Glutamatergic neuron (in vitro differentiated cells): ENCODE measurements around the gene ZNF440. TPM values are rescaled to one million over a fixed set of nuclear protein-coding genes. Genes with fewer than 3 reads are reported as not detected.
A peak's percentile ranks its signal among the peaks of the same experiment; 100 is the strongest.
"Not testable (repeated sequence)": the region's sequence is repeated elsewhere in the genome, so short reads cannot be mapped to it uniquely, and the experiment has no call there.

Experiments used
- DNase-seq: peaks from one replicate; pipeline ENCODE4 v3.0.0; 2022
- H3K27ac Mint-ChIP-seq: one replicate; pipeline ENCODE4 v1.8.0; 2020; ENCODE audit warnings: mild to moderate bottlenecking, mixed read lengths, inconsistent platforms; ENCODE audit not compliant: unreplicated experiment
- H3K27me3 Mint-ChIP-seq: one replicate; pipeline ENCODE4 v1.8.0; 2020; ENCODE audit warnings: mild to moderate bottlenecking, moderate library complexity, mixed read lengths, inconsistent platforms; ENCODE audit not compliant: unreplicated experiment
- H3K36me3 Mint-ChIP-seq: one replicate; pipeline ENCODE4 v1.8.0; 2020; ENCODE audit warnings: mild to moderate bottlenecking, mixed read lengths, inconsistent platforms; ENCODE audit not compliant: unreplicated experiment
- H3K4me1 Mint-ChIP-seq: one replicate; pipeline ENCODE4 v1.8.0; 2020; ENCODE audit warnings: mild to moderate bottlenecking, low read depth, mixed read lengths, inconsistent platforms; ENCODE audit not compliant: unreplicated experiment
- H3K4me3 Mint-ChIP-seq: one replicate; pipeline ENCODE4 v1.8.0; 2020; ENCODE audit warnings: mild to moderate bottlenecking, mixed read lengths, inconsistent platforms; ENCODE audit not compliant: unreplicated experiment
- H3K9me3 Mint-ChIP-seq: one replicate; pipeline ENCODE4 v1.8.0; 2020; ENCODE audit warnings: mild to moderate bottlenecking, moderate library complexity, mixed read lengths, inconsistent platforms; ENCODE audit not compliant: unreplicated experiment
- total RNA-seq: library from RNA; stranded (reverse); fragmentation: NEBNext Ultra II Directional; extraction: Animal tissue kit (Norgen Biotek cat#: 25700); gene quantifications from one replicate; pipeline ENCODE4 v1.2.1, GENCODE V29; 2021; ENCODE audit not compliant: unreplicated experiment
- TF ChIP-seq, protein P1 (sequence below): fragments of 200-600 bp; sonication (generic); IDR thresholded peaks from one replicate; pipeline ENCODE4 v1.5.0; 2021; ENCODE audit not compliant: partially characterized antibody, unreplicated experiment

The ZNF440 gene
- total RNA-seq, 1 donor from 2014 or later, result 20.3 TPM

DNA sequence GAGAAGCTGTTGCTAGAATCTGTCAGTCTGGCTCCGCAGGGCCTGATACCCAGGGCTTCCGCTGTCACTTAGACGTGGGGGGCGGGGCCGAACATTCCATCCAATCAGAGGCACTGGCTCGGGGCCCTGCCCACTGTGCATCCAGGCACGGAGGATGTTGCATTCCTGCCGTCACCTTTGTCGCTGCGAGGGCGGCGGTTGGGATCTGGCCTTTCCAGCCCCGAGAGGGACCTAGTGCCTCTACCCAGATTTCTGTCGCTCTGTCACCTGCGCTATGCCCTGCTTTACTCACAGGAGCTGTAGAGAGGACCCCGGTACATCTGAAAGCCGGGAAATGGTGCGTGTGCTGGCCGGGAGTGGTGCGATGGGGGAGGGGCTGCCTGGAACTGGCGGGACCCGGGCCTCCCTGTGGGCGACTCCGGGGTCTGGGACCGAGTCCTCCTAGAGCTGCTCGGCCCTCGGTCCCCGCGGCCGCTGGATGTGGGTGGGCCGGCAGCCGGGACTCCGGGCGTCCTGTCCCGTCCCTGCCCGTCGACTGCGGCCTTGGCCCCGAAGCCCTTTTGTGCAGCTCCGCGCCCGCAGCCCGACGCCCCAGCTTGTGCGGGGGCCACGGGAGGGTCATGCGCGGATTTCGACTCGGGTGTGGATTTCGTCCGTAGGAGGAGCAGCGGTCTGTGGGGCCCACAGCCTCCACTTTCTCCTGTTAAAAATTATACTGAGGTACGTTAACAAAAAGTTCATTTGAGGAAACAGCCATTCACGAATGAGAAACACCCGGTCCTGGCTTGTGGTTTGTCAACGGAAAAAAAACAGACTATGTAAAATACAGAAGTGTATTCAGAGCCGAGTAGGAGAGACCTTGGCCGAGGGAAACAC lies 34.8 kb downstream of the ZNF440 start, which contains the start of gene ZNF439:
Gene ZNF439 (plus strand): TSS at position 133 of the 876 bp plus-strand sequence. CDS start 142 bp downstream, at position 275.
- peak; percentile 90 for DNase-seq
- peaks cover 3% of the 10 kb centered on the region for H3K9me3 Mint-ChIP-seq
- peaks cover 6% of the 10 kb centered on the region for H3K27me3 Mint-ChIP-seq
- H3K36me3 Mint-ChIP-seq, result peaks cover 19% of the 10 kb centered on the region
- H3K27ac Mint-ChIP-seq, result peak within 1 kb of the TSS; percentile 90
- H3K4me3 Mint-ChIP-seq, result peak within 1 kb of the TSS; percentile 89
- peaks cover 3% of the 10 kb centered on the region for H3K4me1 Mint-ChIP-seq
- TF ChIP-seq, protein P1, sequence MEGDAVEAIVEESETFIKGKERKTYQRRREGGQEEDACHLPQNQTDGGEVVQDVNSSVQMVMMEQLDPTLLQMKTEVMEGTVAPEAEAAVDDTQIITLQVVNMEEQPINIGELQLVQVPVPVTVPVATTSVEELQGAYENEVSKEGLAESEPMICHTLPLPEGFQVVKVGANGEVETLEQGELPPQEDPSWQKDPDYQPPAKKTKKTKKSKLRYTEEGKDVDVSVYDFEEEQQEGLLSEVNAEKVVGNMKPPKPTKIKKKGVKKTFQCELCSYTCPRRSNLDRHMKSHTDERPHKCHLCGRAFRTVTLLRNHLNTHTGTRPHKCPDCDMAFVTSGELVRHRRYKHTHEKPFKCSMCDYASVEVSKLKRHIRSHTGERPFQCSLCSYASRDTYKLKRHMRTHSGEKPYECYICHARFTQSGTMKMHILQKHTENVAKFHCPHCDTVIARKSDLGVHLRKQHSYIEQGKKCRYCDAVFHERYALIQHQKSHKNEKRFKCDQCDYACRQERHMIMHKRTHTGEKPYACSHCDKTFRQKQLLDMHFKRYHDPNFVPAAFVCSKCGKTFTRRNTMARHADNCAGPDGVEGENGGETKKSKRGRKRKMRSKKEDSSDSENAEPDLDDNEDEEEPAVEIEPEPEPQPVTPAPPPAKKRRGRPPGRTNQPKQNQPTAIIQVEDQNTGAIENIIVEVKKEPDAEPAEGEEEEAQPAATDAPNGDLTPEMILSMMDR, result no peak

DNA sequence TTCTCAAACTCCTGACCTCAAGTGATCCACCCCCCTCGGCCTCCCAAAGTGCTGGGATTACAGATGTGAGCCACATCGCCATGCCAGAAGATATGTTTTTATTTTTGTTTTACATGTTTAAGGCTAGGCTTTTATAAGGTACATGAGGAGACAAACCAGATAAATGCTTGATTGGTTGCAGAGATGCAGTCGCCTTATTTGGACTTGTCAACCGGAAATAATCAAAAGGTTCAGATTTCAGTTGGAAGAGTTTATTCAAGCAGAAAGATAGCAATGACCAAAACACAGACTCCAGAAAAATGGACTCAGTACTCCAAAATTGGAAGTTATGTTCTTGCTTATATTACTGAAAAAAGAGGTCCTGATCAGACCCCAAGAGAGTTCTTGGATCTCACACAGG lies 36.2 kb downstream of the ZNF440 start:
- not testable (repeated sequence) for H3K4me3 Mint-ChIP-seq, H3K4me1 Mint-ChIP-seq, H3K9me3 Mint-ChIP-seq, H3K27me3 Mint-ChIP-seq, DNase-seq, H3K27ac Mint-ChIP-seq
- peaks cover 24% of the 10 kb centered on the region for H3K36me3 Mint-ChIP-seq

DNA sequence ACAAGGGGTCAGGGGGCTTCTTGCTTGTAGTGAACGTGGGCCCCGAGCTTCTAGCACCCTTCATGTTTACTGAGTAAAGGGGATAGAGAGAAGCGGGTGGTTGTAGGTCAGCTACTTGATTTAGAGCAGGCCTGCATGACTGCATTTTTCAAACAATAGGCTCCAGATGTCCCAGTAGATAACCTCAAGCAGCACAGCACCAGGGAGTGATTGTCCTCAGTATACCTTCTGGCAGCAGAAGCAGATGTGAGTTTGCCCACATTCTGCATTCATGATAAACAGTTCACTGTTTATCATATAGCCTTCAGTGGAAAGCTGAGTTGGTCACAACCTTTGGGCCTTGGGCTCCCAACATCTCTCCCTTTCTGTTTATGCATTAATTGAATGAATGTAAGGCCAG lies 39.3 kb downstream of the ZNF440 start:
- peaks cover 7% of the 10 kb centered on the region for H3K9me3 Mint-ChIP-seq
- TF ChIP-seq, protein P1, result no peak
- H3K4me1 Mint-ChIP-seq, result peaks cover under 1% of the 10 kb centered on the region

DNA sequence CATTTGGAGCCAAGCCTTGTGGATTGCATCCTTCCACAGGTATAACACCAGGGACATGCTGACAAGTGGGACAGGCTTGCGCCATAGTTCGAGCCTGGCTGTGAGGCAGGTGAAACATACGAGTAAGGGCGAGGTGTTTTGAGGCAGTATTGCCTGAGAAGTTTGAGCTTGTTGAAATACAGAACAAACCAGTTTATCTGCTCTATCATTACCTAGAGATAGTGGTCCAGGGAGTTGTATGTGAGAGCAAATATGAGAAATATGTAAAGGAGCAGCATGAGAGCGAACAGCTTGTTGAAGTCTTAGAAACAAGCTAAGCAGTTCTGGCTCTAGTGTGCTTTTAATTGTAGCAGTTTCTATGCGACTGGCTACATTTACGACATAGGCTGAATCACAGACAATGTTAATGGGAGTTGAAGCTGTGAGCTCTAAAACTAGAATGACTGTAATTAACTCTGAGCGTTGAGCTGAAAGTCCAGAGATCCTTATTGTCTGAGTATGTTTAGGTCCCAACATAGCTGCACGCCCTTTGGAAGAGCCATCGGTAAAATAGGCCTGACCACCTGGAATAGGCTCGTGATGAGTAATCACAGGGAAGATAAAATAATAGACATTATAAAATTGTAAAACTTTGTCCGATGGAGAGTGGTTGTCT lies 42.6 kb downstream of the ZNF440 start:
- Mint-ChIP-seq H3K27me3 (no peaks in the 10 kb centered on the region), H3K4me3 (no peak overlapping the region), H3K36me3 (peaks cover 62% of the 10 kb centered on the region), H3K9me3 (peaks cover 11% of the 10 kb centered on the region), H3K27ac (no peak overlapping the region), H3K4me1 (no peaks in the 10 kb centered on the region)
- TF ChIP-seq, protein P1, result no peak
- no peak for DNase-seq

More for the DNA sequence above, 39.3 kb downstream of the ZNF440 start:
- peaks cover 2% of the 10 kb centered on the region for H3K27me3 Mint-ChIP-seq
- peaks cover 44% of the 10 kb centered on the region for H3K36me3 Mint-ChIP-seq
- H3K4me3 Mint-ChIP-seq, result no peak overlapping the region
- no peak for DNase-seq
- H3K27ac Mint-ChIP-seq, result no peak overlapping the region

DNA sequence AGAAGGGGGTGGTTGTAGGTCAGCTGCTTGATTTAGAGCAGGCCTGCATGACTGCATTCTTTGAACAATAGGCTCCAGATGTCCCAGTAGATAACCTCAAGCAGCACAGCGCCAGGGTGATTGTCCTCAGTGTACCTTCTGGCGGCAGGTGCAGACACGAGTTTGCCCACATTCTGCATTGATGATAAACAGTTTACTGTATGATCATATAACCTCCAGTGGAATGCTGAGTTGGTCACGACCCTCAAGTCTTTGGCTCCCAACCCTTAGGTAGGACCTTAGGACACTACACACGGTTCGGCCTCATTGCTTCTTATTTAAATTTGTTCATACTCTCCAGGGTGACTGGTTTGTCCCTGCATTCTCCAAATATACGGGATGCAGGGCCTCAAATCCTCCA lies 46.6 kb downstream of the ZNF440 start:
- H3K4me3 Mint-ChIP-seq, result no peak overlapping the region
- DNase-seq, result no peak
- no peak overlapping the region for H3K27ac Mint-ChIP-seq
- peaks cover 77% of the 10 kb centered on the region for H3K36me3 Mint-ChIP-seq
- H3K9me3 Mint-ChIP-seq, result peaks cover 22% of the 10 kb centered on the region
- TF ChIP-seq, protein P1, result no peak
- no peaks in the 10 kb centered on the region for H3K27me3 Mint-ChIP-seq
- H3K4me1 Mint-ChIP-seq, result no peaks in the 10 kb centered on the region
